OCI-LY7 (cell line): ENCODE measurements around the gene ADAMTS7. TPM values are rescaled to one million over a fixed set of nuclear protein-coding genes. Genes with fewer than 3 reads are reported as not detected.

Experiments
- BruUV-seq: library from RNA; stranded (reverse); fragments of 400-500 nt; replicated peaks from 2 replicates; lab custom pipeline; 2021; lab: Mats Ljungman, UMichigan
- CTCF ChIA-PET: fragments of 300-600 bp; sonication (Branson Sonifier 250); formaldehyde crosslinking; loops from one replicate; lab custom pipeline; 2022; ENCODE audit warnings: antibody characterized with exemption; ENCODE audit not compliant: unreplicated experiment; lab: Charles Lee
- POLR2A ChIA-PET: fragments of 300-600 bp; sonication (Branson Sonifier 250); formaldehyde crosslinking; loops from one replicate; lab custom pipeline; 2022; ENCODE audit warnings: antibody characterized with exemption; lab: Charles Lee
- DNase-seq: peaks from one replicate; pipeline ENCODE4 v3.0.0-alpha.2; 2015; ENCODE audit warnings: low spot score
- H2AFZ ChIP-seq: fragments of 200-600 bp; sonication (generic), shearing (Covaris generic); 2 replicates; pipeline ENCODE4 v1.6.1; 2014; ENCODE audit warnings: mild to moderate bottlenecking, antibody characterized with exemption, low read length, moderate library complexity
- H3K27ac ChIP-seq: fragments of 200-600 bp; sonication (generic); 2 replicates; pipeline ENCODE4 v1.5.1; 2014; ENCODE audit warnings: mixed run types, low read depth, mild to moderate bottlenecking, moderate library complexity, low read length, inconsistent platforms; ENCODE audit not compliant: poor library complexity, severe bottlenecking
- H3K36me3 ChIP-seq: fragments of 200-600 bp; sonication (generic); 2 replicates; pipeline ENCODE4 v1.6.1; 2014; ENCODE audit warnings: mild to moderate bottlenecking, antibody characterized with exemption, low read length, moderate library complexity, mixed read lengths; ENCODE audit not compliant: insufficient read depth
- H3K4me1 ChIP-seq: fragments of 200-600 bp; sonication (generic); 2 replicates; pipeline ENCODE4 v1.5.1; 2014; ENCODE audit warnings: mild to moderate bottlenecking, low read length; ENCODE audit not compliant: insufficient read depth, poor library complexity, severe bottlenecking
- H3K4me2 ChIP-seq: fragments of 200-600 bp; sonication (generic); 2 replicates; pipeline ENCODE4 v1.6.1; 2014; ENCODE audit warnings: mild to moderate bottlenecking, low read length
- H3K4me3 ChIP-seq: fragments of 200-600 bp; sonication (generic); 2 replicates; pipeline ENCODE4 v1.5.1; 2014; ENCODE audit warnings: mild to moderate bottlenecking, low read depth, low read length; ENCODE audit not compliant: poor library complexity, severe bottlenecking
- H3K79me2 ChIP-seq: fragments of 200-600 bp; sonication (generic); 2 replicates; pipeline ENCODE4 v1.6.1; 2016; ENCODE audit warnings: low read depth, mild to moderate bottlenecking, low read length, moderate library complexity, mixed read lengths; ENCODE audit not compliant: insufficient read depth
- H3K9me2 ChIP-seq: fragments of 200-600 bp; sonication (generic); 2 replicates; pipeline ENCODE4 v1.6.1; 2016; ENCODE audit warnings: mild to moderate bottlenecking, low read length, mixed read lengths; ENCODE audit not compliant: insufficient read depth
- H3K9me3 ChIP-seq: fragments of 200-600 bp; sonication (generic); 2 replicates; pipeline ENCODE4 v1.6.1; 2014; ENCODE audit warnings: mild to moderate bottlenecking, mixed run types, low read length, mixed read lengths
- H4K20me1 ChIP-seq: fragments of 200-600 bp; sonication (generic); 2 replicates; pipeline ENCODE4 v1.6.1; 2014; ENCODE audit warnings: mild to moderate bottlenecking, antibody characterized with exemption, low read length, moderate library complexity, mixed read lengths; ENCODE audit not compliant: insufficient read depth
- EZH2phosphoT487 ChIP-seq: fragments of 200-600 bp; sonication (generic); IDR thresholded peaks from 2 replicates; pipeline ENCODE4 v1.6.1; 2018; ENCODE audit warnings: low read depth, borderline replicate concordance, mild to moderate bottlenecking, mixed run types, antibody characterized with exemption, low read length, moderate library complexity, mixed read lengths
- intact Hi-C: fragments of 100-400 bp; cut with micrococcal nuclease; formaldehyde crosslinking; loops from one replicate; pipeline ENCODE4 v1.10.0; 2022; ENCODE audit not compliant: unreplicated experiment
- total RNA-seq, 2 experiments: library from RNA; depleted of rRNA in 1 of 2; stranded (reverse); fragments of >200 nt in 1 of 2; shearing (Covaris generic) in 1 of 2; gene quantifications; 2 replicates each; pipeline ENCODE4 v1.2.3, GENCODE V29; 2014 to 2022
- TF ChIP-seq, protein P1 (sequence below): fragments of 200-600 bp; sonication (generic); conservative IDR thresholded peaks from 2 replicates; pipeline ENCODE4 v1.5.1; 2014; ENCODE audit warnings: mild to moderate bottlenecking, antibody characterized with exemption, low read length, moderate library complexity, mixed read lengths

Gene ADAMTS7
- total RNA-seq, 2 experiments from 2014 or later = 0.08 to 0.19 TPM

DNA sequence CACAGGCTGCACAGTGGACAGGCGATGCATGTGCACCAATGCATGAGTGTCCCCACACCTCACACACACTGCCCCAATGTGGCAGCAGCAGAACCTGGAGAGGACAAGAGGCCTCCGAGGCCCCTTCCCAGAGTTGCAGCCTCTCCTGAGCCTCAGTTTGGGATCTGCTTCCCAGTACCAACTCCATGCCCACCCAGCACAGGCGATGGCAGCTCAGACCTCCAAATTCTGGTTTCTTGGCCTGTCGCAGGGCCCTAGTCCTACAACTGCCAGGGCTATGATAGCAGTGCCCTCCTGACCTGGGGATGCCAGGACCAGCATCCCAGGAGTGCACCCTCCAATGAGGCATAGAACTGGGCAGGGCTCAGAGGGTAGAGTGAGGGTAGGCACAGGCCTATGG lies 19.9 kb downstream of the ADAMTS7 start:
- H3K4me3 ChIP-seq = no peak overlapping the region
- TF ChIP-seq, protein P1, sequence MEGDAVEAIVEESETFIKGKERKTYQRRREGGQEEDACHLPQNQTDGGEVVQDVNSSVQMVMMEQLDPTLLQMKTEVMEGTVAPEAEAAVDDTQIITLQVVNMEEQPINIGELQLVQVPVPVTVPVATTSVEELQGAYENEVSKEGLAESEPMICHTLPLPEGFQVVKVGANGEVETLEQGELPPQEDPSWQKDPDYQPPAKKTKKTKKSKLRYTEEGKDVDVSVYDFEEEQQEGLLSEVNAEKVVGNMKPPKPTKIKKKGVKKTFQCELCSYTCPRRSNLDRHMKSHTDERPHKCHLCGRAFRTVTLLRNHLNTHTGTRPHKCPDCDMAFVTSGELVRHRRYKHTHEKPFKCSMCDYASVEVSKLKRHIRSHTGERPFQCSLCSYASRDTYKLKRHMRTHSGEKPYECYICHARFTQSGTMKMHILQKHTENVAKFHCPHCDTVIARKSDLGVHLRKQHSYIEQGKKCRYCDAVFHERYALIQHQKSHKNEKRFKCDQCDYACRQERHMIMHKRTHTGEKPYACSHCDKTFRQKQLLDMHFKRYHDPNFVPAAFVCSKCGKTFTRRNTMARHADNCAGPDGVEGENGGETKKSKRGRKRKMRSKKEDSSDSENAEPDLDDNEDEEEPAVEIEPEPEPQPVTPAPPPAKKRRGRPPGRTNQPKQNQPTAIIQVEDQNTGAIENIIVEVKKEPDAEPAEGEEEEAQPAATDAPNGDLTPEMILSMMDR = no peak
- no peak for TF ChIP-seq EZH2phosphoT487
- H4K20me1 ChIP-seq = no peaks in the 10 kb centered on the region
- intact Hi-C loops = no loop called here
- no peak overlapping the region for H3K27ac ChIP-seq
- H3K79me2 ChIP-seq = no peaks in the 10 kb centered on the region
- CTCF ChIA-PET = no interaction called here
- no peaks in the 10 kb centered on the region for H3K9me3 ChIP-seq
- no peaks in the 10 kb centered on the region for H3K9me2 ChIP-seq
- H3K4me2 ChIP-seq = no peak overlapping the region
- no peaks in the 10 kb centered on the region for H3K4me1 ChIP-seq
- no peak overlapping the region for H2AFZ ChIP-seq
- no peak for DNase-seq
- no peaks in the 10 kb centered on the region for H3K36me3 ChIP-seq
- POLR2A ChIA-PET = no interaction called here
- no TSS peak for BruUV-seq

DNA sequence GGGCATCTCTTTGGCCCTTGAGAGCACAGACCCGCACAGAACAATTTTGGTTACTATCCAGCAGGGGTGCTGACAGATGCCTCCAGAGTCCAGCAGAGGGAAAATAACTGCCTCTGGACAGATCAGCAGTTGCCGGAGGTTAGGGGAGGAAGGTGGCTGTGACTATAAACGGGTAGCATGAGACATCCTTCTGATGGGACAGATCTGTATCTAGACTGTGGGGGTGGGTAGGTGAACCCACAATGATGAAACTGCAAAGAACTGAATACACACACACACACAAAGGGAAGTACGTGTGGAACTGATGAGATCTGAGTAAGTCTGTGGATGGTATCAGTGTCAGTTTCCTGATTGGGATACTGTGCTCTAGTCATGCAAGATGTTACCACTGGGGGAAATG lies 21.2 kb downstream of the ADAMTS7 start:
- no peak overlapping the region for H2AFZ ChIP-seq
- H3K4me2 ChIP-seq = no peak overlapping the region
- no peaks in the 10 kb centered on the region for H3K36me3 ChIP-seq
- TF ChIP-seq, protein P1 = no peak
- no peak for TF ChIP-seq EZH2phosphoT487
- no peaks in the 10 kb centered on the region for H4K20me1 ChIP-seq
- no peaks in the 10 kb centered on the region for H3K9me2 ChIP-seq
- POLR2A ChIA-PET = no interaction called here
- intact Hi-C loops = no loop called here
- BruUV-seq = no TSS peak
- no peak for DNase-seq
- H3K9me3 ChIP-seq = no peaks in the 10 kb centered on the region
- no peak overlapping the region for H3K4me3 ChIP-seq
- no peaks in the 10 kb centered on the region for H3K79me2 ChIP-seq
- CTCF ChIA-PET = no interaction called here
- H3K4me1 ChIP-seq = no peaks in the 10 kb centered on the region
- H3K27ac ChIP-seq = no peak overlapping the region

DNA sequence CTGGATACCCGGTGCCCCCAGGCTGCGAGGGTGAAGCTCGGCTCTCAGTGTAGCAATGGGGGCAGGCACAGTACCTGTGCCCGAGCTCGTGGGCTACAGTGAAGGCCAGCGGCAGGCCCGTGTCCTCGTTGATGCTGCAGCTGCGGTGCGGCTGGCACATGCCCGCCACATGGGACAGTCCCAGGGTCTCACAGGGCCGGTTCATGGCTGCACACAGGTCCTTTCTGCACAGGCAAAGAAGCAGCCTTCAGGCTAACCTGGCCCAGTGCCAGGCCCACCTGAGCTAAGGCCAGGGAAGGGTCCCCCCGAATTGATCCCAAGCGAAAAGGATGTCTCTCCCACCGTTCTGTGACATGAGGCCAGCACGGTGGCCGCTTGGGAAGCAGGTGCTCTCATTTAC lies 21.6 kb downstream of the ADAMTS7 start:
- Histone ChIP-seq H3K9me2 (no peaks in the 10 kb centered on the region), H3K4me1 (no peaks in the 10 kb centered on the region), H3K27ac (no peak overlapping the region), H3K9me3 (no peaks in the 10 kb centered on the region), H3K4me3 (no peak overlapping the region), H3K36me3 (no peaks in the 10 kb centered on the region), H4K20me1 (no peaks in the 10 kb centered on the region), H2AFZ (no peak overlapping the region), H3K4me2 (no peak overlapping the region), H3K79me2 (no peaks in the 10 kb centered on the region)
- intact Hi-C loops = no loop called here
- DNase-seq = no peak
- TF ChIP-seq EZH2phosphoT487 = no peak
- TF ChIP-seq, protein P1 = no peak
- BruUV-seq = no TSS peak
- CTCF ChIA-PET = no interaction called here
- POLR2A ChIA-PET = no interaction called here
